Measurements from ENCODE around the gene DEAF1.
A peak's percentile ranks its signal among the peaks of the same experiment; 100 is the strongest.

DEAF1 gene

DNA sequence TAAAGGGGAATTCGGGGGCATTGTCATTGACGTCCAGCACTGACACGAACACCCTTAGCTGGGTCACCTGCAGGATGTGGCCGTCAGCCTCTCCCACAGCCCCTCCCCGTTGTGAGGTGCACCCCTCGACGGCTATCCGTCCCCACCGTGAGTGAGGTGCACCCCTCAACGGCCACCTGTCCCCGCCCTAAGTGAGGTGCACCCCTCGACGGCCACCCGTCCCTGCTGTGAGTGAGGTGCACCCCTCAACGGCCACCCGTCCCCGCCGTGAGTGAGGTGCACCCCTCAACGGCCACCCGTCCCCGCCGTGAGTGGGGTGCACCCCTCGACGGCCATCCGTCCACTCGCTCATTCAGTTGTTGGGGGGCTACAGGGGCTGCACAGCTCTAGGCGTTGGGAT is 73.2 kb downstream of the DEAF1 start:
- no peak for DNase-seq (ENCODE audit: low read depth)

DNA sequence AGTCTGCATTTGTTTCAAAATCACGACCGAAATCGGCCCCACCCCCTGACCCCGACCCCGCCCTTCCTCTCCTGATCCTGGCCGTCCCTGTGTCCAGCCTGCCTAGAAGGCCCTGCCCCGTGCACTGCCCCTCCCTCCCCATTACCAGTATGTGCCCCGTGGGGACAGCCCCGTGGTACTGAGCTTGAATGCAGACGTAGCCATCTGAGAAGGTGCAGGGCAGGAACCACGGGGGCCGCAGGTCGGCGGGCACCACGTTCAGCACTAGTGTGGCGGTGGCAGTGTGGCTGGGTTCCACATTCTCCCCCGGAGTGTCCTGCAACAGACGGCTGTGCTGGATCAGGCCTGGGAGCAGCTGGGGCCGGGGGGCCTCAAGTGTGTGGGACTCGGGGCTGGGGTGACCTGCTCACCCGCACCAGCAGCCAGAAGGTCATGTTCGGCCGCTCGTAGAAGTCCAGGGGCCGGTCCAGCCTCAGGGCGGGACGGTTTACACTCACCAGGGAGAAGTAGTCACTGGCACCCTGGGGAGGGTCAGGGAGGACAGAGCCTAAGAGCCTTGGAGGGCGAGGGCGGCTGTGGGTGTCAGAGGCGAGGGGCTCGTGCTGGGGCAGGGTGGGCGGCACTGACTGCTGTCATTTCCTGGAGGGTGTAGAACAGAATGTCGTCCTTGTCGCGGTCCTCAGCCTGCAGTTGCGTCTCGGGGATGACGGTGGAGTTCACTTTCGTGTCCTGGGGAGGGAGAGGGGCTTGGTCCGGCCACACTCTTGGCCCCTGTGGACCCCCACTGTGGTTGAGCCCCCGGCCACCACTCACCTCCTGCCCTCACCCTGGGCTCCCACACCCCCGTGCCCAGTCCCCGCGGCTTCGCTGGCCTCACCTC is 73.8 kb downstream of the DEAF1 start:
- no peak for DNase-seq (ENCODE audit: low read depth)

DNA sequence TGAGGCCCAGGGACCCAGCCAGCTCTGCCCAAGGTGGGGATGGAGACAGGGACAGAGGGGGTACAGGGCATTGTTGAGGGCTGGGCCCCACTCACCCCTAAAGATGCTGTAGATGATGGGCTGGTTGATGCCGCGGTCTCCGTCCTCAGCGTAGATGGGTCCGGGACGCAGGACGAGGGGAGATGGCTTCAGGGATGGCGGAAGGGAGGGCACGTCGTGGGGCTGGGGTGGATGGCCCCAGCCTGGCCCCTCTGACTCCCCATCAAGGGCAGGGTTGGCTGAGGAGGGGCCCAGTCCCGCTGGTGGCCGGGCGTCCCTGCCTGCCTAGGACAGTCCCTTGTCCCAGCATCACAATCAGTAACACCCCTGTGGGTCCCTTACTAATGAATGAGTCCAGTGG is 74.8 kb downstream of the DEAF1 start:
- no peak for DNase-seq (ENCODE audit: low read depth)

DNA sequence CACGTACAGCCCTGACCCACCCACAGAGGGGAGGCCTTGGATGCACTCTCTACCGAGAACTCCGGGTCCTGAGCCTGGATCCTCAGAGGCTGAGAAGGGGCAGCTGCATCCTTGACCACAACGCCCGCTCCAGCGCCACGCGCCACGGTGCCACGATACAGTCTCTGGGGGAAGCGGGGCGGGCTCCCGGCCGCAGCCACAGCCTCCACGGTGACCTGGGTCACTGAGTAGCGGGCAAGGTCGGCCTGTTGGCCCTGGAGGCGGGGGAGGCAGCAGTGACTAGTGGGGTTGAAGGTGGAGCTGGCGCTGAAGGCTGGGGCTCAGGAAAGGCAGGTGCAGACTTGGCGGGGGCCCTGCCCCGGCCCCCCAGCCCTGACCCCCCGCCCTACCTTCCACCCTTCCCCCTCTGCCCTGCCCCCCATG is 75.4 kb downstream of the DEAF1 start:
- no peak for DNase-seq (ENCODE audit: low read depth)

DNA sequence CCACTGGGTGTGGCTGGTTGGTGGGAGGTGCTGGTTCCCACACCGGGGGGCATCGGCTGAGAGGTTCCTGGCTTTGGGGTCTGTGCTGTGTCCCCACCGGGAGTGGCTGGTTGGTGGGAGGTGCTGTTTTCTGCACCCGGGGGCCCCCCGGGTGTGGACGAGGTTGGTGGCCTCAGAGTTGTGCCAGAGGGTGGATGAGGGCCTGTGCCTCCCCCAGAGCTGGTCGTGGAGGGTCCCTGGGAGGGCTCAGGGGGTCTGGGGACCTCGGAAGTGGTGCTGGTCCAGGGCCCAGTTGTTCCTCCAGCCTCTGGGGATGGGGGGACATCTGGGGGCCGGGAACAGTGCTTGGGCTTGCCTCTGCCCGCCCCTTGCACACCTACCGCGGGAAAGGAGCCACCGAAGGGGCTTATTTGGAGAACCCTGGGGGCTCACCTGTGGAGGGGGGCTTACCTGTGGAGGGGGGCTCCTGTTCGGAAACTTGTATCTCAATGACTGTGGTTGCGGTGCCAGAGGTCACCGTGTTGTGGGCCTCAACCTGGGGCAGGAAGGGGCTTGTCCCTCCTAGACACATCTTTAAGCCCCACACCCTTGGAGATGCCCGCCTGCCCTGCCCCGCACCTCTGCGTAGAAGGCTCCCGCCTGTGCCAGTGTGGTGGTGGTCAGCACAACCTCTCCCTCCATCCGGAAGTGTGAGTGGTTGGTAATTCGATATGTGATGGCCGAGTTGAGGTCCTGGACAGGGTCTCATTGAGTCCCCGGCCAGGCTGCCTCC is 76.0 kb downstream of the DEAF1 start:
- no peak for DNase-seq (ENCODE audit: low read depth)

DNA sequence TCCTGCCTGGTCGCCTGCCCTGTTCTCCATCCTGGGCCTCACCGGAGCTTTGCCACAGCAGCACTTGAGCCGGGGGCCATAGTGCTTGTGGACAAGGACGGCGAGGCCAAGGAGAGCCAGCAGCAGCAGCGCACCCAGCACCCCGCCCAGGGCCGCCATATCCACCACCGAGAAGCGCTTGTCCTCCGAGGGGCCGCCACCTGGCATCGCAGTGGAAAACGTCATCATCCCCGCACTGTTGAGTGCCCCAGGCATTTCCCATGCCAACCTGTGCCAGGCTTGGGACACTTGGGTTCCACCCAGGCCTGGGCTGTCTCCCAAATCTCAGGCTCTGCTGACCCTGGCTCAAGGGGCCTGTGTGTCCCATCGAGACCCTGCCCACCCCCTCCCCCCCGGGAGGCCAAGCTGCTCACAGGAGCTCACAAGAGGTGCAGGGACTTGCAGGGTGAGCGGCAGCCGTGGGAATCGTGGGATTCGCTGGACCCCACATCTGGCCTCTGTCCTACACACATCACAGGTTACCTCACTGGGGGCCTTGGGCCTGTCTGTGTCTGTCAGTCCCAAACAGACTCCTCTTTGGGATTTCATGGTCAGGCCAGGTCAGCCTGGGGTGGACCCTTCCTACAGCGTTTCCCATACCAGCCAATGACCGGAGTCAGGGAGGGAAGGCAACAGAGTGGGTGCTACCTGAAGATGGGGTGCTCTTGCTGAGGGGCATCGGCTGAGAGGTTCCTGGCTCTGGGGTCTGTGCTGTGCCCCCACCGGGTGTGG is 76.9 kb downstream of the DEAF1 start:
- no peak for DNase-seq (ENCODE audit: low read depth)

DNA sequence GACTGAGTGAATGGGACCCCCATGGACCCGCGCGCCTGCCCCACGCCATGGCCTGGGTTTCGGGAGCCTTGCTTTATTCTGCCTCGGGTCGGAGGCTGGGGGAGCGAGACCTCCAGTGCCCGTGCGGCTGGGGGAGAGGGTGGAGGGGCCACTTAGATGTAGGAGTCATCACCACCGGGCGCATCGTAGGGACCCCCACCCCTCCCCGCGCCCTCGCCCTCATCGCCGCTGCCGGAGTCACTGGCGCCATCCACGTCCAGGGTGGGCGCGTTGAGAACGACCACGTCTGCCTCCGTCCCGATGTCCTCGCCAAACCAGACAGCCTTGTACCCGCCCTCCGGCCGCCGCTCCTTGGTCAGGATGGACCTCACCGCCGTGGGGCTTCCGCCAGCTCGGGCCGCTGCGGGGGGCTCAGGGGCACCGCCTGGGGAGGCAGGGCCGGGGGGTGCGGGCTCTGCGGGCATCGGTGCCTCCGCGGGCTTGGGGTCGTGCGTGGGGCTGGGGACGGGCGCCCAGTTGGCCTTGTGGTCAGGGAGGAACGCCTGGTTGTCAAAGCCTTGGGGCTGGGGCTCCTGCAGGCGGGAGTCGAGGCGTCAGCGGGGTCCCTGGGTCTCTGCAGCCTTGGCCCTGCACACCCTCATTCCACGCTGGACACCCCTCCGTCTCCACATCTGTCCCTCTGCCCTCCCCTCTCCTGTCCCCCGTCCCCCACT is 77.7 kb downstream of the DEAF1 start:
- DNase-seq (ENCODE audit: low read depth) = no peak

DNA sequence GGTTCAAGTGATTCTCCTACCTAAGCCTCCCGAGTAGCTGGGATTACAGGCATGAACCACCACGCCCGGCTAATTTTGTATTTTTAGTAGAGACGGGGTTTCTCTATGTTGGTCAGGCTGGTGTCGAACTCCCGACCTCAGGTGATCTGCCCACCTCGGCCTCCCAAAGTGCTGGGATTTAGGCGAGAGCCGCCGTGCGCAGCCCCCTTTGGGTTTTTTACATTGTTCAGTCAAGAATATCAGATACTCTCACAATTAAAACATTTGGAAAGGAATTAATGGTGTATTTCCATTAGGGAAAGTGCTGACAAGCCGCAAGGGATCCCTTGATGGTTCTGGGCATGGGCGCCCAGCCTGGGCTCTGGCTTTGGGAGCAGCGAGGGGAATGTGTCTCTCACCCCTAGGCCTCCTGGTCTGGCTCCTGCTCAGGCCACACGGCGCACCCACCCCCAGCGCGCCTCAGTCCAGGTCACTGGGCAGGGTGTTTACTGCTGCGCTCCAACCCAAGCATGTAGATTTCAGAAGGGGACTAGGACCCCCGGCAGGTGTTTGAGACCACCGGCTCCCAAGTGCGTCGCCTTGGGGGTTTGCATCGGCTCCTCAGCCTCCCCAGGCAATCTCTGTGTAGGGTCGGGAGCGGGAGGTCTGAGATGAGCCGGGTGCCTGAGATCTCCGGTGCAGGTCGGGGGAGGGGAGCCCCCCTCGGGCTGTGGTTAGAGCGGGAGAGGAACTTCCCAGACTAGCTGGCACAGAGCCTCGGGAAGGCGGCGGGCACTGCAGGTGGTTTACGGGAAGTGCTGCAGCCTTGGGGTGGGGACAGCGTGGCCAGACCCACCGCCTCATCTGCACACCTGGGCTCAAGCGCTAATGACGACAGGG is 78.5 kb downstream of the DEAF1 start:
- DNase-seq (ENCODE audit: low read depth) = no peak

DNA sequence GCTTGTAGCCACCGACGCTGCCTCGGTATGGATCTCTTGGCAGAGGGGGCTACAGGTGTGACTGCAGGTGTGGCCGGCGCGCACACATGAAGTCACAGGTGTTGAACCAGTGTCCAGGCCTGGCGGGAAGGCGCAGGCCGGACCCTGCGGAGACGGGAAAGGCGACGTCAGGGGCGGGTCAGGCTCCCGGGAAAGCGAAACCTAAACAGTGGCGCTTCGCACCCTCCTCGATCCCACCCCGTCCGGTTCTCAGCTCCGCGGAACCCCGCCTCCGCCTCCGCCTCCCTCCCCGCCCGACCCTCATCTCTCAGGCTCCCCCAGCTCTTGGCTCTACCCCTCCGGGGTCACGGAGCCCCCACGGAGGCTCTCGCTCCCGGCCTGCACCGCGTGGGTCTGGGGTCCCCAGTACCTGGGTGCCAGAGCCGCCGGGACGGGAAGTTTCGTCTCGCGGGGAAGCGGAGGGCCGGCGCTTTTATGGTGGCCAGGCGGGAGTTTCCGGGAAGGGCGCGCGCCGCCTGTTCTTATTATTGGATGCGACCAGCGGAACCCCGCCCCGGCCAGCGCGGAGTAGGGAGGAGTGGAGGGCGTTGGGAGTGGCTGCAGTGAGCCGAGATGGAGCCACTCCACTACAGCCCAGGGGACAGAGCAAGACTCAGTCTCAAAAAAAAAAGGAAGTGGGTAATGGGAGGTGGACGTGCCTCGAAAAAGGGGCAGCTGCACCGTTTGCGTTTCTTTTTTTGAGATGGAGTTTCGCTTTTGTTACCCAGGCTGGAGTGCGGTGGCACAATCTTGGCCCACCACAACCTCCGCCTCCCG is 79.3 kb downstream of the DEAF1 start, which contains the start of gene IRF7:
IRF7 (minus strand) TSS at position 447 of the 816 bp plus-strand sequence. CDS start 586 bp downstream, outside the sequence.
- peak; percentile 88 for DNase-seq (ENCODE audit: low read depth)

DNA sequence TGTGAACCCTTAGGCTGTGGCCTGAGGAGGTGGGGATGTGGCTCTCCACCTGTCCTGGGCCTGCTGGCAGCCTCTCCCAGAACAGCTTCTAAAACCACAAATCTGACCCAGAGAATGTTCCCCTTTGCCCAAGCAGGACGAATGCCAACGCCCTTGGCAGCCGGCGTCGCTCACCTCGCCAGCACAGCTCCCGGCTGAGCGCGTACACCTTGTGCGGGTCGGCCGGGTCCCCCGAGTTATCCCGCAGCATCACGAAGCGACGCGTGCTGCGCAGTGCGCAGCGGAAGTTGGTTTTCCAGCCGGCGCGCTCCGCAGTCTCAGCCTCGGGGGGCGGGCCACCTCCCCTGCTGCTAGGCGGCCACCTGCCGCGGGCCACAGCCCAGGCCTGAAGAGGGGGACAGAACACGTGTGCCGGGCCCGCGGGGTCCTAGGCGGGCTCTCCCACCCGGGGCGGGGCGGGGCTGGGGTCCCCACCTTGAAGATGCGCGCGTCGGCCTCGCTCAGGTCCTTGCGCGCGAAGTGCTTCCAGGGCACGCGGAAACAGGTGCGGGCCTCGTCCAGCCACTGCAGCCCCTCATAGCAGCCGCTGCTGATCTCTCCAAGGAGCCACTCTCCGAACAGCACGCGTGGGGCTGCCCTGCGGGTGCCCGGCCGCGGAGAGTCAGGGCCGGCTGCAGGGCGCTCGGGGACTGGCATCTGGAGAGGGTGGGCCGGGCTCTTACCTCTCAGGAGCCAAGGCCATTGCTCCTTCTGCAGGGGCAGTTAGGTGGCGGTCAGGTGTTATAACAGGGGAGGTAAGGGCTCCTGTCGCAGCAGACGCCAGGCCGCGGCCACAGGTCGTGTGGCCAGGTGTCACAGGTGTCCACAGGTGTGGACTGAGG is 80.2 kb downstream of the DEAF1 start:
- DNase-seq (ENCODE audit: low read depth) = no peak

DNA sequence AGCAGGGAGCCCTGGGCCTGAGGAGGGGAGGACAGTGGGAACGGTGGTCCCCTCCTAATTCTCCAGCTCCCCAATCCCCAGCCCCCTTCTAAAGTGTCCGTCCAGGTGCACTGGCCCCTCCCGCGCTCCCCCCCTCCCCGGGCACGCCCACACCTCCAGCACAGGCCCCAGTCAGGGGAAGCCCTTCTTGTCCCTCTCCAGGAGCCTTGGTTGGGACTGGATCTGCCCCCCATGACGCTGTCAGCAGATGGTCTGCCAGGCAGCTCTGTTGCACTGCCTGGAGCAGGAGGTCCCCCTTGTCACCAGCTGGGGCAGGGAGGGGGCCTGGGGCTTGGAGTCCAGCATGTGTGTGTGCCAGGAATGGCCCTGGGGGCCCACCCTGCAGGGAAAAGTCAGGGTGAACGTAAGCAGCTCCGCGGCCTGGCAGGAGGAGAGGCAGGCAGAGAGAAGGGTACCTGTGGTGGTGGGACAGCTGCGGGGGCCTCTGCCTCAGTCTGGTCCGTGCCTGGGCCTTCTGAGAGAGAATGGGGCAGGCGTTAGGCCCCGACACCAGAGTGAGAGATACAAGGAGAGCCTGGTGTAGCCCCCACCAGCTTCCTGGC is 80.9 kb downstream of the DEAF1 start:
- no peak for DNase-seq (ENCODE audit: low read depth)

DNA sequence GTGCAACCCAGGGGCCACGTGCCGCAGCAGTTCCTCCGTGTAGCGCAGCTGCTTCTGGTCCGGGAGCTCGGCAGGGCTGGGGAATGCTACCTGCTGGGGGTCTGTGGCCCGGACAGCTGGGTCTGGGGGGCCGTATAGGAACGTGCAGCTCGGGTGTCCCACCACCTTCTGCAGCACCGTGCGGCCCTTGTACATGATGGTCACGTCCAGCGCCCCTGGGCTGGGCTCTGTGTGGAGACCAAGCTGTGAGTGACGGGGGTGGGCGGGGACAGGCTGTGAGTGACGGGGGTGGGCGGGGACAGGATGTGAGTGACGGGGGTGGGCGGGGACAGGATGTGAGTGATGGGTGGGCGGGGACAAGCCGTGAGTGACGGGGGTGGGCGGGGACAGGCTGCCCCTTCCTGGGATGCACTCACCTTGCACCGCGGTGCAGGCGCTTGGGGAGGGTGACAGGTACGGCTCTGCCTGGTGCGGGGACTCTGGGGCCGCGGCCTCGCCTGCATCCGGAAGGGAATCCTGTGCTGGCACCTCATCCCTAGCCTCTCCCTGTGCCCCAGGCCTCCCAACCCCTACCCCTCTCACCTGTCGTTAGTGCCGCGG is 81.6 kb downstream of the DEAF1 start:
- peak; percentile 26 for DNase-seq (ENCODE audit: low read depth)

DNA sequence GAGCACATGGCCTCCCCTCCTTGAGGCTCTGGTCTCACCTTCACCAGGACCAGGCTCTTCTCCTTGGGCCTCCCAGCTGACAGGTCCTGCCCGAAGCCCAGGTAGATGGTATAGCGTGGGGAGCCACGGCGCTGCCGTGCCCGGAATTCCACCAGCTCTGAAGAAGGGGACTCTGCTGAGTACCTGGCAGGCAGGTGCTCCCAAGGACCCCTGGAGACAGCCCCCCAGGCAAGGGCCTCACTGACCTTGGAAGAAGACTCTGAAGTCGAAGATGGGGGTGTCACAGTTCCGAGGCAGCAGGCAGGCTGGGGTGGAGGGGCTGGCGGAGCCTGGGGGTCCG is 82.1 kb downstream of the DEAF1 start:
- DNase-seq (ENCODE audit: low read depth) = no peak

DNA sequence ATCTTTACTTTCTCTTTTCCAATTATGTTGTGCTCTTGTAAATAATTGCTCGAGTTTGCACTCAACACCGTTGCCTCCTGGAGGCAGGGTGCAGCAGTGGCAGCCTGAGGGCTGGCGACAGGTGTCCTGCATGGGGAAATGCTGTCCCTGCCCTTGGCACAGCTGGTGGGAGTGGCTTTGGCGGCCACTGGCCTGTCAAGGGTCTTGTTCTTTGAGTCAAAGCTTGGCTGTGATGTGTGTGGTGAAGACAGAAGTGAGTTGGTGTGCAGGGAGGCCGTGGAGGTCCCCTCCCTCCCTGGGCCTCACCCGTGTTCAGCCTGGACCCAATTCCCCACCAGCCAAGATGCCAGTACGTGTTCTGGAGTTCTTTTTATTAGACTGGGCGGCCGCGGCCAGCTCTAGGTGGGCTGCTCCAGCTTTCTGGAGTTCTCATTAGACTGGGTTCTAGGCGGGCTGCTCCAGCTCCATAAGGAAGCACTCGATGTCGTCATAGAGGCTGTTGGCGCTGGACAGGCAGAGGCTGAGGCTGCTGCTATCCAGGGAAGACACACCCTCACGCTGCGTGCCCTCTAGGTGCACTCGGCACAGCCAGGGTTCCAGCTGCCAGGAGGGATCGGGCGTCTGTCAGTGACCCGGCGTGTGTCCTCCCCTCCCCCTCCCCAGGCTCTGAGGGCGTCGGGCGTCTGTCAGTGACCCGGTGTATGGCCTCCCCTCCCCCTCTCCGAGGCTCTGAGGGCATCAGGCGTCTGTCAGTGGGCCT is 82.6 kb downstream of the DEAF1 start:
- no peak for DNase-seq (ENCODE audit: low read depth)

DNA sequence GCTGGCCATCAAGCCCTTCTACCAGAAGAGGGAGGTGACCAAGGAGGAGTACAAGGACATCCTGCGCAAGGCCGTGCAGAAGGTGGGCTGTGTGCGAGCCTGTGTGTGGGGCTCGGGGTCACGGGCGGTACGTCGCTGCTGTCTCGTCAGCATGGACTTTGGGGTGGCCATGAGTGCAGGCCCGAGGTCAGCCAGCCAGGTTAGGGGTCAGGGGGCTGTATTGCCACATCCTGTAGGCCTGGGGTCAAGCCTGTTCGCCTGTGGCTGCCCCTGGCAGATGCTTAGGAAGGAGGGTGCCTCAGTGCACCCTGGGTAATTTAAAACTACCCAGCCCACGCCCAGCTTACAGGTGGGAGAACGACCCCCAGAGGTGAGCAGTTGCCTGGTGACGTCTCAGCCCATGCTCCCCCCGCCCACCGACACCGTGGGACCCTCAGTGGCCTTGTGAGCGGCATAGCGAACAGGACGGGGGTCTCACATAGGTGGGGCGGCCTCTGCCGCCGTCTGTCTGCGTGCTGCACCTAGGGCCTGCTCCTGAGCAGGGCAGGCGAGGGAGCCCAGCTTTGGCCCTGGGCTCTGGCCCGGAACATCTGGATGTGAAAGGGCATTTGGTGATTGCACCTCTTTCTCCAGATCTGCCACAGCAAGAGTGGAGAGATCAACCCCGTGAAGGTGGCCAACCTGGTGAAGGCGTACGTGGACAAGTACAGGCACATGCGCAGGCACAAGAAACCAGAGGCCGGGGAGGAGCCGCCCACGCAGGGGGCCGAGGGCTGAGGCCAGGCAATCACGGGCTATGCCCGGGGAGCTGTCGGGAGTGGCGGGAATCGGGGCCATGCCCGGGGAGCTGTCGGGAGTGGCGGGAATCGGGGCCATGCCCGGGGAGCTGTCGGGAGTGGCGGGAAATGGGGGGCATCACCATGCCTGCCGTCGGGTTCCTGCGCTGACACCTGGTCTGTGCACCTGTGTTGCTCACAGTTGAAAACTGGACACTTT is 83.7 kb downstream of the DEAF1 start:
- DNase-seq (ENCODE audit: low read depth) = no peak

DNA sequence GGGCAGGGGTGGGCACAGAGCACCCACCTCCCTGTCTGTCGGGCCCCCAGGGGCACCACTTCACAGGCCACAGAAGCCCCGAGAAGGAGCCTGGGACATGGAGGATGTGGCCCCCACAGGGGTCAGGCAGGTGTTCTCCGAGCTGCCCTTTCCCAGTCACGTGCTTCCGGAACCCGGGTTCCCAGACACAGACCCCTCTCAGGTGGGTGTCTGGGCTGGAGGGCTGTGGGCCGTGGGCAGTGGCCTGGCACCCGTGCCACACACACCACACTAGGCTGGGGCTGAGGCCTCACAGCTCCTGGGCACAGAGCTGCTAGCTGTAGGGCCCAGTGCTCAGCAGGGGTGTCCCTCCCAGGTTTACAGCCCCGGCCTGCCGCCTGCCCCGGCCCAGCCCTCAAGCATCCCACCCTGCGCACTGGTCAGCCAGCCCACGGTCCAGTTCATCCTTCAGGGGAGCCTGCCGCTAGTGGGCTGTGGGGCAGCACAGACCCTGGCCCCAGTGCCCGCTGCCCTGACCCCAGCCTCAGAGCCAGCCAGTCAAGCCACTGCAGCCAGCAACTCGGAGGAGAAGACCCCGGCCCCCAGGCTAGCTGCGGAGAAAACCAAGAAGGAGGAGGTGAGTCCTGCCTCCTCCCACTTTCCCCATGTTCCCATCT is 84.7 kb downstream of the DEAF1 start:
- no peak for DNase-seq (ENCODE audit: low read depth)
